Measurements from ENCODE around the gene NRXN2.

NRXN2 gene

DNA sequence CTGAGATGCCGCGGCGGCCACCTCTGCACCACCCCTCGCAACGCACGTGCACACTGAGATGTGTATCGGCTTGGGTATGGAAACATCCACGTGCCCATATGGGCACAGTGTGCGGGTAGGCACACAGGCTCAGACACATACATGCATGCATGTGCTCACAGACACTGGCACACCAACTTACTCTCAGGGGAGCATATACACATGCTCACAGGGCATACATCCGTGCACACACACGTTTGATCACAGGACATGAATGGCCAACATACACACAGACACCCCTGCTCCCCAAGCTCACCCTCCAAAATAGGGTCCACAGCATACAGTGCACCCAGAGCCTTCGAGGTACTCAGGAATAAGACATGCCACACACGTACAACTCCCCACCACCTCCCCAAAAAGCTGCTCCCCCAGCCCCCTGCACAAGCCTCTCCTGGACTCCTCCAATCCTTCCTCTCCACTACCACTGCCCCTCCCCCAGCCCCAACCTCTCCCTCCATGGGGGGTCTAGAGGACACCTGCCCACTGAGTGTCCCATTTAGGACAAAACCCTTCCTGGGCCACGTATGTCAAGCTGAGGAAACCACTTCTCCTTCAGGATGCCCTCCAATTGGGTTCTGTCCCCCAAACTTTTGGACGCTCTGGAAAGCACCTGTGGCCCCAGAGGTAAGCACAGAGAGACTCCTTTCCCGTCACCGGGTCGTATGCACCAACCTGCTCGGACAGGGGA, 78.9 kb downstream of the NRXN2 start:
- DNase-seq: no peak

DNA sequence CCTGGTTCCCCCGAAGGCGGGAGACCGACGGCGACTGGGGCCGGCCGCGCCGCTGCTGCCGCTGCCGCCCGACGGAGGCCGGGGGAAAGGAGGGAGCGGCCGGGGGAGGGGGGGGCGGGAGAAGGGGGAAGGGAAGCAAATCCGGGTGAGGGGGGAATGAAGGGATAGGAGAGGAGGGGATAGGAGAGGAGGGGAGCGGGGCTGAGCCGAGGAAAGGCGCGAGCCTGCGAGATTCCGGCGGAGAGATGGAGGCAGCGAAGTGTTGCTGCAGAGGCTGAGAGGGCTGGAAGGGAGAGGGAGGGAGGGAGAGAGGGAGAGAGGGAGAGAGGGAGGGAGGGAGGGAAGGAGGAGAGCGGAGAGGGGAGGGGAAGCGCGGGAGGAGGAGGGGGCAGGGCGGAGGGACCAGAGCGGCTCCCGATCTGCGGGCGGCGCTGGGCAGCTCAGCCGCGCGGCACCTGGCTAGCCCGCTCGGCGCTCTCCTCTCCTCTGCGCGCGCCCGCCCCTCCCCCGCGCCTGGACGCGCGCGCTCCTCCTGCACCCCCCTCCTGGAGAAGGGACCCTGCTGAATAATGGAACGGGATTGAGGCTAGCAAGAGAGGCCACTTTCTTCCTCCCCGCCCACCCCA, 79.6 kb downstream of the NRXN2 start:
- DNase-seq: no peak

DNA sequence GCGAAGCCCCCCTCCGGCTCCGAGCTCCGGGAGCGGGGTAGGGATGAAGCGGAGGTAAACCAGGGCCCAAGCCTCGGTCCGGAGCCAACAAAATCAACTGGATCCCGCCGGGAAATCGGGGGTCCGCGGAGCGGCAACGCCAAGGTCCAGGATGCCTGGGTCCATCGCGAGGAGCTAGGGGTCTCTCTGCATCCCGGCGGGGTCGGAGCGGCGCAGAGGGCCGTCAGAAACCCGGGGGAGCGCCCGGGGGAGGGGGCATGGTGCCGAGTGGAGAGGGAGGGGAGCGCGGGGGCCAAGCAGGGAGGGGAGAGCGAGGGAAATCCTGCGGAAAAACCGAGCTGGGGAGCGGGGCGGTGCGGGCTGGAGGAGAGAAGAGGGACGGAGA, 80.1 kb downstream of the NRXN2 start:
- no peak for DNase-seq

DNA sequence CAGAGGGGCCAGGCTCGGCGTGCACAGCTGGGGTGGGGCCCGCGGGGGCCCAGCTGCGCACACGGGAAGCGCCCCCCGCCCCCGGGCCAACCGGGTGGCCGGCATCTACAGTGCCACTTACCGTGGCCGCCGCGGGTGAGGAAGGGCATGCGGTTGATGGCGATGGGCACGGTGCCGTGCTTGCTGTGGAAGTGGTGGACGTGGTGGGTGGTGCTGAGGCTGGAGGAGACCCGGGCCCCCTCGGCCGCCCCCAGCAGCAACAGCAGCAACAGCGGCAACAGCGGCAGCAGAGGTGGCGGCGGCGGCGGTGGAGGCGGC, 80.6 kb downstream of the NRXN2 start:
- no peak for DNase-seq

DNA sequence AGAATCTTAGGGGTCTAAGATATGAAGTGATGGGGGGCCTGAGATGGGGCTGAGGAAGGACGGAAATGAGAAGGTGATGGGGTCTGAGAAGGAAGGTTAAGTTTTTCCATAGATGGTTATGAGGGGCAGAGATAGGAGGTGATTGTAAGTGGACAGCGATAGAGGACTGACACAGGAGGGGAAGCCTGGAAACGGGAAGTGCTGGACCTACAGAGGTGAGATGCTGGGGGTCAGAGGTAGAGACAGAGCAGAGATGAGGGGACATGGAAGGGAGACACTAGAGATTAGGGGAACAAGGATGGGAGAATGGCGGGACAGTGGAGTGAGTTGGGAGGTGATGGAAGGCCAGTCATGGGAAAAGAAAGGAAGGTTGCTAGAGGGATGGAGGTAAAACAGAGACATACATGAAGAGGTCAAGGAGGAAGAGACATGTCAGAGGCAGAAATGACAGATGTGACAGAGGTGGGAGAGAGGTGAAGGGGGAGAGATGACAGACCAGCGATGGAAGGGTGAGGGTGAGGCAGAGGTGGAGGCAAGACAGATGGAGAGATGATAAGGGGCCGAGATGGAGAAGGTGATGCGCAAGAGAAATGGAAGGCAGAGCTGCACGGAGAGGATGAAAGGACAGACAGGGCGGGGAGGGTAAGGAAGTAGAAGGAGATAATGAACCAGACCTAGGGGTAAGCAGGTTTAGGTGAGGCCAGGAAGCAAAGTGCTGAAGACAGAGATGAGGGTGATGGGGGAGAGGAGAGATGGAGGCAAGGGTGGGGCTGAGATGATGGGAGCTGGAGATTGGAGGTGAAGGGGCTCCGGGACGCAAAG, 81.2 kb downstream of the NRXN2 start:
- no peak for DNase-seq

DNA sequence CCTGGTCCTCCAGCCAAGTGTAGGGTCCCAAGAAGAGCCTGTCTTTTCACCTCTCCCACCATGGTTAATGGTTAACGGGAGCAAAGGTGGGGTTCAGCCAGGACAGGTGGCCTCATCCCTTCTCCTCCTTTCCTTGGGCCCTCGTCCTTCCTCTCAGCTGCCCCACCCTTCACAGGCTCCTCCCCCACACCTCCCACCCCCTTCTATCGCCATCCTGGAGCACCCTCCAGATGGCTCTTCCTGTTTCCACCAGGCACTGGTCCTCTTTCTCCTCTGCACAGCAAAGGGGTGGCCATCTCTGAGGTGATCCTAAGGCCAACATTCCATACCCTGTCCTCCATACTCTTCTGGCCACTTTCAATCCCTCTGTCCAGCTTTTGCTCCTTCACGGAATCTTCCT, 83.1 kb downstream of the NRXN2 start:
- no peak for DNase-seq

DNA sequence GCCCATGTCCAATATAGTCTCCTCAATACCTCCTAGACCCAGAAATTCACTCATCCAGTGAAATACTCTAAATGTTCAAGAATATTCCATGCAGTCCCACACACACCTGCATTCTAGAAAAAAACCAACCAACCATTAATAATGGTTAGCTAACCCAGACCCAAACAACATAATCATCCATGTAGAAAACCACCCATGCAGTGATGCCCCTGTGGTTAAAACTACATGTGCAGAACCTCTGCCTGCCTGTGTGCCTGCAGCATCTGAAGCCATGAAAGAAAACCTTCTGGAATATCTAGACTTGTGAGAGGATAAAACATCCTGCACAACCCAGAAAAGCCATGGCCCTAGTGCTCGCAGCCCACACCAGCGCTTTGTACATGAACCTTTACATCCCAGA, 84.2 kb downstream of the NRXN2 start:
- DNase-seq: no peak

DNA sequence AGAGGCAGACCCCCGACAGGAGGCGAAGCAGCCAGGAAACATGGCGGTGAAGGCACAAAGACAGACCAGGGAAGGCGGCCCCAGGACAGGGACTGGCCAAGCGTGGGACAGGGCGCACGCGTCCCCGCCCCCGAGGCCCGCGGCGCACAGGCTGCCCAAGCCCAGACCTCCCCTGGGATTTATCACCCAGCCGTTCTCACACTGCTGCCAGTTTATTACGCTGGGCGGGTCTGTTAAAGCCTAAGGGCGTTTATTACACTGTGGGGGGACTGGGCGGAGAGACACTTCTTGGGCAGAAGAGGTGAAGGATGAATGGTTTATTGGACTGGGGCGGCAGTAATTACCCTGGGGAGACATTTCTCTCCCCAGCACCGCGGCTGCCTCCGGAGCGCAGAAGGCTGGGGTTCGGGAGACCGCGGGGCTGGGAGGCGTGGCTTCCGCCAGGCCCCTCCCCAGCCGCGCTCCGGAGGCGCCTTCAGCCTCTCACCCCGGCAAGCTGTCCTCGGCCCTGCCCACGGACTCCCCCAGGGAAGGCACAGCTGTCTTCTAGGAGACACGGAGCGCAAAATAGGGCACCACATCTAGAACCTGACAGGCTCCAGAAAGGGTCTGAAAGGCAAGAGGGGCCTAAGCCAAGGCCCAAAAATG, 84.9 kb downstream of the NRXN2 start:
- no peak for DNase-seq

DNA sequence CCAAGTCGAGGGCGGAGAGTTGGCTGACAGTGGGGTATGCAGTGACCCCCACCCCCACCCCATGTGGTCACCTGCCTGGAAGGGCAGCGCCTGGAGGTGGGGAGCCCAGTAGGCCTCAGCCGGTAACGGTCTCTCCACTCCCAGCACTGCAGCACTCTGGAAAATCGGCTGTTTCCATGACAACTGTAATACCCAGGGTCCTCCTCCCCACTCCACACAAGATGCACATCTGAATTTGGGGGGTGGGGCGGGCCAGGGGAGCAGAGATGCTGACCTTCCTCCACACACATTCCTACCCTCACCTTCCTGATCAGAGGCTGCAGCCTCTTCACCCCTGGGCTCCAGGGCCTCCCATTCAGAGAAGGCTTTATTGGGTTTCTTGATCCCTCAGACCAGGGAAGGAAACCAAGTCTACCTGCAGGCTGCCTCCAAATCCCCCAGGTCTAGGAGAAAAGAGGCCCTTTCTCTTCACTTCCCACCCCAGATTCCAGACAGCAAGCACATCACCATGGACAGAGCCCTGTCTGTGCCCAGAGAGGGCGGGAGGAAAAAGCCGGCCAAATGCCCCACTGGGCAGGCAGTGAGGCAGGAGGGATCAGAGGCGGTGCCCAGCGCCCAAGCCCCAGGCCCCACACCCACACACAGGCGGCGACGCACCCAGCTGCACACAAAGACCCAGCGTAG, 85.5 kb downstream of the NRXN2 start:
- DNase-seq: no peak

DNA sequence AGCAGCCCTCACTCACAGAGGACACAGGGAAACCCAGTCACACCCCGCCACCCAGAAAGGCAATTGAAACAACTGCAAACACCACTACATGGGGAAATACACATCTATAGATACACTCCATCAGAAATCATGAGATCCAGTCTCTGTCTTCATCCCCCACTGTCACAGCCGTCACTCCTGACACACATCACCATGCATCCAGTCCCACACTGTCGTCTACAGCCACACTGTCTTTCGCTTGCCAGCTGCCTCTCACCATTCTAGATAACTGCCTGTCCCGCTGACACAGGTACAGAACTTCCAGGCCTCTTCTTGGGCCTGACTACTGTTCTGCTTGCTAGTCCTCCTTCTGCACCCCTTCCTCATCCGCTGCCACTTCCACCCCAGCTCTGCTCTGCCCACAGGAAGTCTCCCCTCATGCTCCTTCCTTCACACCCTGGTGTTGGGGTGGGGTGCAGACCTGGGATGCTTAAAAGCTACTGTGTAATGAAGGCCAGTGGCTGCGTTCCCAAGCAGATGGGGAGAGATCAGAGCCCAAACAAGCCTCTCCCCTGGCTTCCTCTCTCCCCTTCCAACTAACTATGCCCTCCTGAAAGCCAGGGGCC, 89.3 kb downstream of the NRXN2 start:
- no peak for DNase-seq

DNA sequence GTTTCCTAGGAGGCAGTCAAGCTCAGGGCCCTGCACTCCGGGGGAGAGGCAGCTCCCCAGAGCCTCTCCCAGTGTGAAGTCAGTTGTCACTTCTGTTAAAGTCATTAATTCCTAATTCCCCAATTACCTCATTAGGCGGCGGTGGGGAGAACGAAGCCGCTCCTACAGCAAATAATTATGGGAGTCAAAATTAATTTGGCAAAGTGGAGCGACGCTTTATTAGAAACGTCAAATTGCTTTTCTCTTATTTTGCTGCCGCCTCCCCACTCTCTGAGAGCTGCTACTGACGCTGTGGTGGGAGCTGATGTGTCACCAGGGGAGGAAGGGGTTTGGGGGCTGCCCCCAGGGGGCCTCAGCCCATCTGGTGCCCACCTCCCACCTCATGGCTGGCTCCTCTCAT, 90.3 kb downstream of the NRXN2 start:
- DNase-seq: no peak

DNA sequence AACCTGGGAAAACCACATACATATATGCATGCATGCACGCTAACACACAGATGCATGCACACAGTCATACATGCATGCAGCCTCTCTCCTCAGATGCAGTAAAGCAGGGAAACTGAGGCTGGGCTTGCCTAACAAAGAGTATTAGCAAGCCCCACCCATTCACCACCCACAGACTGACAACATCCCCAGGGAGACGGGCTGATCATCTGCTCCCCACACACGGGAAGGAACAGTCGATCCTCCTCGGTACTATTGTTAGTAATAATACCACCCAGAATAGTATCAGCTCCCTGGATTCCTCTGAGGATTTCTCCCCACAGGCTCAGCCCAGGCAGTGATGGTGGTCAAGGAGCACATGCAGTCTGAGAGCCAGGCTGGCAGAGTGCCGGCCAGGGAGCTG, 90.8 kb downstream of the NRXN2 start:
- DNase-seq: no peak

DNA sequence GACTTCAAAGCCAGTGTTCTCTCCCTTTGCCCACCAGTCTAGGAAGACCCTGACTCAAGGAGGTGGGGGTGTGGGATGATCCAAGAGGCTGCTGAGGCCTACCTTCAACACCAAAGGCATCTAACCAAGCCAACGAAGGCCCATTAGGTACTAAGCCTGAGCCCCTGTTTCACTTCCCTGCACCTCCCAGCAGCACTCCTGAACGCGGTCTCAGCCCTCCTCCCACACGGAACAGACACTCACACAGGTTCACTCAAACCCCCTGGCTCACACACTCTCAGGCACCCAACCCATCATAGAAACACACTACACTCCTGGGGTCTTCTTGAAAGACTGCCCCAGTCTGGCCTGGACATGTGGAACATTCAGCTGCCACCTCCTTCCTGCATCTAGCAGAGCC, 91.3 kb downstream of the NRXN2 start:
- DNase-seq: no peak

DNA sequence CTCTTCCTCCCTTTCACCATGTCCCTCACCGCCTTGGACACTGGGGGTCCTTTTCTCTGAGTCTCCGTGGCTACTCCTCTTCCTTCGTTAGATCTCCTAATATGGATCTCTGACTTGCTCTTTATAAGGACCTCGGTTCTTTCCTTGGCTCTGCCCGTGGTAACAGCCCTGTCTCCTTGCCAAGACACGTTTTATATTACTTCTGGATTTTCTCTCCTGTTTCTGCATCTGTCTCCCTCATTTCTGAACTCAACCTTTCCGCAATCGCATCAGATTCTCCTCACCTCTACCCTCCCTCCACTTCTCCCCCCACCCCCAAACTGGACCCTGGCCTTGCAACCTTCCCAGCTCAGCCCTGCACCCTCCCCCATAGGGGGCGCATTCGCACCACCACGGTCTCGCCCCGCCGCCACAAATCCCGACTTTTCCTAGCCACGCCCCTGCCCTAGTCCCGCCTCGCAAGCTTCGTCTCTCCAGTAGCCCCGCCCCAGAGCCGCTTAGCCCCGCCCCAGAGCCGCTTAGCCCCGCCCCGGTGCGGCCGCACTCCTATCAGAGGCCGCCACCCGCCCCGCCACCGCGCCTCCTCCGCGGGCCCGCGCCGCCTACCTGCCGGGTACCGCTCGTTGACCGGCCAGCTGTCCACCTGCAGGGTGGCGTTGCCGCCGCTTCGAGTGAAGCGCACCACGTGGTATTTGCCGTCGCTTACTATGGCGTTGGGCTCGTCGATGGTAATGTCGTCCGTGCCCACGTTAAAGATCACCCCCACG, 93.0 kb downstream of the NRXN2 start:
- no peak for DNase-seq

DNA sequence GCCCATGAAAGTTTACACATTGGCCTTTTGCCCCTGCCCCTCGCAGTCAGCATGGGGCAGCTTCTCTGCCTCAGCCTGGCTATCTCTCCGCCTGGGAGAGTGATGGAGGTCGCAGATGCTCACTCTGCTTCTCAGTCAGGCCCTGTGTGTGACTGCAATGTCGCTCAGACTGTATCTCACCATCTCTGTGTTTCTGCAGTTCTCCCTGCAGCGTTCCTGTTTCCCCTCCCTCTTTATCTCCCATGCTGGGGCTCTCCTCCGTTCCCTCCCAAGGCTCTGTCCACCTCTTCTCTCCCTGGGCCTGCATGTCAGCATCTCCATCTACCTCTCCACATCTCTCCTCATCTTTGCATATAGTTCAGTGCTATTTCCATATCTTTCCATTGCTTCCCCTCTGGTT, 93.9 kb downstream of the NRXN2 start:
- no peak for DNase-seq

DNA sequence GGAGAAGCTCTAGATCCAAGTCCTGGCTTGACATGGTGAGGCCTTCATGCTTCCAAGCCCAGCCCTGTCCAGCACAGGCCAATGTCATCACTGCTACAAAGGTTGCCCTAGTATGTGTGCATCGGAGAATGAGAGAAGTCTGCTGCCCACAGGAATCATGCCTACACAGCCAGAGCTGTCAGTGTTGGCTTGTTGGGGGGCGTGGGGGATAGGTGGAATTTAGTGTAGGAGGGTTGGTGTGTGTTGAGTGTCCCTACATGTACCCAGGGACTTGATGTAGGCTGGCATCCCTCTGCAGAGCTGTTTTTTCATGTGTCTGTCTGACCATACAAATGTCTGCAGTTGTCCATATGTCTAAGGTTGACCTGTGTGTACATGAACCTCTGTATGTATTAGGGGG, 94.4 kb downstream of the NRXN2 start:
- no peak for DNase-seq

DNA sequence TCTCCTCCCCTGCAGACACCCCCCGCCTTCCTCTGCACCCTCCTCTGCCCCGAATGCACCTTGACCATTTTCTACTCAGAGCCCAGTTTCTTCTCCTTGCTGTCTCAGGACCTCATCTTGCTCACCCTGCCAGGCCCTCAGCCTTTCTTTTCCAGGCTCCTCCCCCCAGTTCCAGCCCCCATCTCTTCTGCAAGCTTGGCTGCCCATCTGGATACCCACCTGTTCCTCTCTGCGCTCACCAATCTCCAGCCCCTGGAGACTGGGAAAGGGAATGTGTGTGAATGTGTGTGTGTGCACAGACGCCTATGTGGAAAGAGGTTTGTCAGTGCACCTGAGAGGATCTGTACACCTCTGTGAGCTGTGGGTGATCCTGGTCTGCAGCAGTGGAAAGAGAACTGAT, 95.6 kb downstream of the NRXN2 start:
- no peak for DNase-seq

DNA sequence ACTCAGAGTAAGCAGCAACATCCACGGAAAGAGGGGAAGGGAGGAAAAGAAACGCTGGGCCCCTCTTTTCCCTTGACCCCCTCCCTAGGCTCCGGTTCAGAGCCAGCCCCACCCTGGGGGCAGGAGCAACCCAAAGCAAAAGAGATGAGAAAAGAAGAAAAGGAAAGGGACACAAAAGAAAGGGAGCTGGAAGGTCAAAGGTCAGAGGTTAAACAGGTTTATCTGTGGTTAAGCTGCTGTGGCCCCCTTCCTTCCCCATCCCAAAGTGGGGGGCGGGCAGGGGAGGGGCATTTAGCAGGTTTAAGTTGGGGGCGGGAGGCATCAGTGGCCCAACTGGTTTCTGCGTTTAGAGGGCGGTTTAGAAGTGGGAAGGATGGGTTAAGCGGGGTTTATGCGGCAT, 96.4 kb downstream of the NRXN2 start:
- no peak for DNase-seq

DNA sequence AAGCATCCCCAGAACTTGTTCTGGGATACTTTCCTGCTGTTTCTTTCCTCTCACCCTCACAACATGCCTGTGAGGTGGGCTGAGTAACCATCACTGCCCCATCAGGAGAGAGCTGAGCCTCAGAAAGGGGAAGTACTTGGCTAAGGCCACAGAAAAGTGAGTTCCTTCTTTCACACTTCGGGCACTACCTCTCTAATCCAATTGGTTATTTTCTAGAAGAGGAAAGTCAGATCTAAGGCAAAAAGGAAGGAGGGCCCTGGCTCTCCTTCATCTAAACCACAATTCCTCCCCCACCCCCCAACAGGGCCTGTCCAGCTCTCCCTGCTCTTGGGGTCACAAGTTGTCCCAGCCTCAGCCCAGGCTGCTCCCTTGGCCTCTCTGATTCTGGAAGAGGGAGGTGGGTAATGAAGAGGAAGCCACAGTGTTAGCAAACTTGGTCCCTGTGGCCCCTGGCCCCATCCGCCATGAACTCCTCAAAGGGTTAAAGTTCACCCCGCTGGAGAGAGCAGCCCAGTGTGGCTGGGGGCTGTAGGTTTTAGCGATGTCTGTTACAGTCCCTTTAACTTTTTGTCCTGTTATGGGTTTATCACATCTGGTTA, 98.0 kb downstream of the NRXN2 start:
- peak; percentile 47 for DNase-seq

DNA sequence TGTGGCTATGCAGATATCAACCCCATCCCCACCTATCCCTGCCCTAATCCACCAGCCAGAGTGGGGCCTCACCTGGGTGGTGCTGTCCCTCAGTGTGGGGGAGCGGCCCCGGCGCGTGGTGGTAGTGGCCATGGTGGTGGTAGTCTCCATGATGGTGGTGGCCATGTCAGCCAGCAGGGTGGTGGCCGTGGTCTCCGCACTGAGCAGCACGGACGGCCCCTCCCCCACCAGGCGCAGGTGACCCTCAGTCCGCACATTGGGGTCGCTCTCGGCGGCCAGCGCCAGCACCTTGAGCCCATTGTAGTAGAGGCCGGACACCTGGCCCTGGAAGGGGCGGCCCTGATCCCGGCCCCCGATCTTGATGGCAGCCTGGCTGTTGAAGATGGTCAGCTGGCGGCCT, 100.3 kb downstream of the NRXN2 start:
- DNase-seq: no peak

DNA sequence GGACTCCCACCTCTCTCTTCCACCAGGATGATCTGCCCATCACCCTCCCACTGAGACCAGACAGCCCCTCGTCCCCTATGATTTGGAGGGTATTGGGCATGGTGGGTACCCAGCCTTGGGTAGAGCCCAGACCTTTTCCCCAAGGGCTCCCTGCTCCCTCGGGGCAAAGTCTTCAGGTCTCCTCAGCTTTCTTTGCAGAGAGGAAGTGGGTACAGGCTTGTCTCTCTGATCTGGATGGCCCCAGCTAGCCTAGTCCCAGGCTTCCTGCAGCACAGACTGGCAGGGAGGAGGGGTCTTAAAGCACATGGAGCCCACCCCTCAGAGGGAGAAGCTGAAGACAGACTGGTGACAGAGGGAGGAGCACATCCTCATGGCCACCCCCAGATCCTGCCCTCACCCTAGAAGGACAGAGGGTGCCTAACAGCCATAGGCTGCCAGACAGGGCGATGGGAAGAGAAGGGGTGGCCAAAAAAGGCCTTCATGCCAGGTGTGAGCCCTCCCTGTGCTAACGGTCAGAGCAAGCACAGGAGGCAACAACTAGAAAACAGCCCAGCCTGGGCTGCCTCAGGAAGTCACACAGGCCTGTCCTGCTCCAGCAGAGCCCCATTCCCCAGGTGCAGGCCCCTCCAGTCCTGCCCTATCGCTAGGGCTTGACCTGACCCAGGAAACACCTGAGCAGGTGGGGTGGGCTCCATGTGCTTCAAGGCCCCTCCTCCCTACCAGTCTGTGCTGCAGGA, 101.5 kb downstream of the NRXN2 start:
- DNase-seq: no peak
